Testis (tissue), 3 donors: ENCODE measurements around the gene NUB1. TPM values are rescaled to one million over a fixed set of nuclear protein-coding genes. Genes with fewer than 3 reads are reported as not detected.

ENCODE experiments used
- DNase-seq: peaks from one replicate; pipeline ENCODE4 v3.0.0-alpha.2; 2019
- H3K27ac ChIP-seq, 2 donors: fragments of 200-600 bp; sonication (generic); one replicate each; pipeline ENCODE4 v1.5.1; 2019
- H3K27me3 ChIP-seq: fragments of 200-600 bp; sonication (generic); one replicate; pipeline ENCODE4 v1.5.1; 2019
- H3K36me3 ChIP-seq: fragments of 200-600 bp; sonication (generic); one replicate; pipeline ENCODE4 v1.5.1; 2017; ENCODE audit warnings: low read depth; ENCODE audit errors: missing control alignments
- H3K4me1 ChIP-seq: fragments of 200-600 bp; sonication (generic); one replicate; pipeline ENCODE4 v1.5.1; 2019
- H3K4me3 ChIP-seq, 2 donors: fragments of 200-600 bp; sonication (generic); one replicate each; pipeline ENCODE4 v1.5.1; 2017 to 2019
- H3K9me3 ChIP-seq: fragments of 200-600 bp; sonication (generic); one replicate; pipeline ENCODE4 v1.5.1; 2017
- POLR2A ChIP-seq: fragments of 450-650 bp; IDR thresholded peaks from one replicate; pipeline ENCODE4 v1.6.1; 2017; ENCODE audit warnings: antibody characterized with exemption, mild to moderate bottlenecking, moderate library complexity
- WGBS, 2 donors: methylation state at CpG; one replicate each; pipeline ENCODE4 v1.1.5; 2018; 5-methylcytosine and 5-hydroxymethylcytosine counted together
- intact Hi-C: fragments of 100-400 bp; cut with DNase I; formaldehyde crosslinking; loops from one replicate; pipeline ENCODE4 v1.15.1; 2023; ENCODE audit warnings: low total_unique reads
- polyA plus RNA-seq: library from polyadenylated mRNA; stranded (reverse); fragments of 350-450 nt; fragmentation: Illumina TruSeq; extraction: RNeasy Lipid Tissue Mini Kit (QIAGEN cat#74804); gene quantifications from one replicate; pipeline ENCODE4 v1.2.3, GENCODE V29; 2014; ENCODE audit warnings: low read depth, low replicate concordance; ENCODE audit not compliant: insufficient read depth
- total RNA-seq, 2 donors: library from RNA; depleted of rRNA; stranded (reverse); fragments of >200 nt; gene quantifications; one replicate each; pipeline ENCODE4 v1.2.3, GENCODE V29; 2016
- TF ChIP-seq, protein P1 (sequence below), 3 experiments: fragments of 450-650 bp in 2 of 3; fragments of 200-600 bp in 1 of 3; sonication (generic) in 1 of 3; IDR thresholded peaks; one replicate each; pipeline ENCODE4 v1.5.1; 2016 to 2019; ENCODE audit warnings: antibody characterized with exemption in 3 of 3, mild to moderate bottlenecking in 2 of 3, moderate library complexity in 1 of 3

The NUB1 gene
- total and polyA plus RNA-seq, 3 donors from 2014 or later = 57.9 to 140 (median 59.6) TPM

DNA sequence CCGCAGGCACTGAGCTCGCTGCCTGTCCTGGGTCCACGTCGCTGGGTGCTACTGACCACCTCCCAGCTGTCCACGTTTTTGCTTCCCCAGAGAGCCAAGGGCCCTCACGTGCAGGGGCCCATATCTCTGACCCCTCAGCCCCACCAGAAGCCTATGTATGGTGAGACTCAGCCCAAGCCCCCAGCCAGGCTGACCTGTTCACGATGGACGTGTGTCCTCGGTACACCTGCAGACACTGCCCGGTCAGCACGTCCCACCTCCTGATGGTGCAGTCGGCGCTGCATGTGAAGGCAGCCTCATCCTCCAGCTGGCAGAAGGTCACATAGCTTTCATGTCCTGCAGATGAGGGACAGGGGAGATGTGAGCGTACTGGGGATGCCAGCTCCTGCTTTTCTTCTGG is 58.3 kb downstream of the NUB1 start:
- Histone ChIP-seq H3K4me1 (peaks cover 8% of the 10 kb centered on the region), H3K27me3 (no peaks in the 10 kb centered on the region), H3K27ac (no peak overlapping the region), H3K4me3 (no peak overlapping the region), H3K36me3 (no peaks in the 10 kb centered on the region), H3K9me3 (no peaks in the 10 kb centered on the region)
- TF ChIP-seq, protein P1, sequence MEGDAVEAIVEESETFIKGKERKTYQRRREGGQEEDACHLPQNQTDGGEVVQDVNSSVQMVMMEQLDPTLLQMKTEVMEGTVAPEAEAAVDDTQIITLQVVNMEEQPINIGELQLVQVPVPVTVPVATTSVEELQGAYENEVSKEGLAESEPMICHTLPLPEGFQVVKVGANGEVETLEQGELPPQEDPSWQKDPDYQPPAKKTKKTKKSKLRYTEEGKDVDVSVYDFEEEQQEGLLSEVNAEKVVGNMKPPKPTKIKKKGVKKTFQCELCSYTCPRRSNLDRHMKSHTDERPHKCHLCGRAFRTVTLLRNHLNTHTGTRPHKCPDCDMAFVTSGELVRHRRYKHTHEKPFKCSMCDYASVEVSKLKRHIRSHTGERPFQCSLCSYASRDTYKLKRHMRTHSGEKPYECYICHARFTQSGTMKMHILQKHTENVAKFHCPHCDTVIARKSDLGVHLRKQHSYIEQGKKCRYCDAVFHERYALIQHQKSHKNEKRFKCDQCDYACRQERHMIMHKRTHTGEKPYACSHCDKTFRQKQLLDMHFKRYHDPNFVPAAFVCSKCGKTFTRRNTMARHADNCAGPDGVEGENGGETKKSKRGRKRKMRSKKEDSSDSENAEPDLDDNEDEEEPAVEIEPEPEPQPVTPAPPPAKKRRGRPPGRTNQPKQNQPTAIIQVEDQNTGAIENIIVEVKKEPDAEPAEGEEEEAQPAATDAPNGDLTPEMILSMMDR (IDR thresholded peaks at IDR 0.05) = no peak
- TF ChIP-seq POLR2A = no peak
- intact Hi-C loops = no loop called here
- 92% methylated on average over 13 to 14 of the region's 14 CpGs for whole genome bisulfite sequencing, 2 donors
- no peak for DNase-seq

DNA sequence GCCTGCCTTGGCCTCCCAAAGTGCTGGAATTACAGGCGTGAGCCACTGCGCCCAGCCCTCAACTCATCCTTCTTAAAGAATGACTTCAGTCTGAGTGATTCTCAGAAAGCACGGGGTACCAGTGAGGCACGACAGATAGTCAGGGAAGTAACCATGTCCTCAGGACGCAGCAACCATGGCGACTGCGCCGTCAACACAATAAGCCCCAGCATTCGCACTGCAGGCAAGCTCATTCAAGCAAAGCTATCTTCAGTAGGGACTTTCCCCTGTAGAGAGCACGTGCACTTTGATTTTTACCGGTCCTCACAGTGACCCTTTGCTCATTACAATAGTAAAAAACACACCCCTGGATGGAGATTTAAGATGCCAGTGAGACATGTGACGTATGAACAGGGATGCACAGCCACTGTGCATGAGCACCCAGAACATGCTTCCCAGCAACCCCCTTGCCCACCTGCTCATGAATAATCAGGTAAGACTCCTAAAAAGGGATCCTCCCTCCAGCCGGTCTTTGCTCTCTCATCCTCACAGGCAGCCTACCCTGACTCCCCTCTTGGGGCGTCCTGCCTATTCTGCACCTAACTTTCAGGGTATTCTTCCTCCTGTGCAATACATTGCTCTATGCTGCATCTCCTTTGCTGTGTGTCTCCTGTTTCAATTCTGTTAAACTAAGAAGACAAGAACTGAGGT is 59.2 kb downstream of the NUB1 start:
- no peak for DNase-seq
- intact Hi-C loops = no loop called here
- peaks cover 10% of the 10 kb centered on the region for H3K4me1 ChIP-seq

DNA sequence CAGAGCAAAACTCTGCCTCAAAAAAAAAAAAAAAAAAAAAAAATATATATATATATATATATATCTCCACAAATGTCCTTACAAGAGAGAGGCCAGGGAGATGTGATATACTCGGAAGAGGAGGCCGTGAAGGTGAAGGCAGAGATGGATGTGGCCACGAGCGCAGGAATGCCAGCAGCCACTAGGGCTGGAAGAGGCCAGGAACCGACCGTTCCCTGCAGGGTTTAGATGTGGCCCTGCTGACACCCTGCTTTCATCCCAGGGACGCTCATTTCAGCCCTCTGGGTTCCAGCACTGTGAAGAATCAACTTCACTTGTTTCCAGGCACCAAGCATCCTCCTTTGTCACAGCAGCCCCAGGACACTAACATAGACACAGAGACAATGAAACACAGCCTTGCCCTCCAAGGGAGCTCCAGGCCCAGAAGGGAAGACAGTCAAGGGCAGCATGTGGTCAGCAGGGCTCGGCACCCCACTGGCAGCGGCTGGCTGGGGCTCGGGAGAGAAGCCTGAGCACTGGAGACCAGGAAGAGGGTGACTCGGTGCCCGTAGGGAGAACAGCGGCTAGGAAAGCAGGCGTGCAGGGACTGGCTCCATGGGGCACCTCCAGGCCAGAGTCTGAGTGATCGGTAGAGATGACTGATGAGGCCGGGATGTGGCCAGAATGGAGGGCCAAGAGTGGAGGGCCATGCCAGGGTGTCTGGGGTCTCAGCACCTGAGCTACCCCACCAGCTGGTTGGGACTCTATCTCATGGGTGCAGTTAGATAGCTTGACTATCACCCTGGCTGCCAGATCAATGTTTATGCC is 60.6 kb downstream of the NUB1 start:
- Histone ChIP-seq H3K36me3 (no peaks in the 10 kb centered on the region), H3K27ac (no peak overlapping the region), H3K4me1 (peaks cover 10% of the 10 kb centered on the region), H3K9me3 (no peaks in the 10 kb centered on the region), H3K27me3 (no peaks in the 10 kb centered on the region), H3K4me3 (no peak overlapping the region)
- 92 to 94% methylated on average over 15 to 16 of the region's 16 CpGs for WGBS, 2 donors
- no peak for DNase-seq
- intact Hi-C loops = no loop called here
- TF ChIP-seq, protein P1 (IDR thresholded peaks at IDR 0.05) = no peak
- TF ChIP-seq POLR2A = no peak

More for the DNA sequence above, 59.2 kb downstream of the NUB1 start:
- no peak overlapping the region for H3K27ac ChIP-seq
- no peaks in the 10 kb centered on the region for H3K27me3 ChIP-seq
- H3K36me3 ChIP-seq = no peaks in the 10 kb centered on the region
- WGBS, 2 donors = 83 to 87% methylated on average over 14 of the region's 14 CpGs
- no peaks in the 10 kb centered on the region for H3K9me3 ChIP-seq
- TF ChIP-seq, protein P1 (IDR thresholded peaks at IDR 0.05) = no peak
- no peak for TF ChIP-seq POLR2A
- H3K4me3 ChIP-seq = no peak overlapping the region

DNA sequence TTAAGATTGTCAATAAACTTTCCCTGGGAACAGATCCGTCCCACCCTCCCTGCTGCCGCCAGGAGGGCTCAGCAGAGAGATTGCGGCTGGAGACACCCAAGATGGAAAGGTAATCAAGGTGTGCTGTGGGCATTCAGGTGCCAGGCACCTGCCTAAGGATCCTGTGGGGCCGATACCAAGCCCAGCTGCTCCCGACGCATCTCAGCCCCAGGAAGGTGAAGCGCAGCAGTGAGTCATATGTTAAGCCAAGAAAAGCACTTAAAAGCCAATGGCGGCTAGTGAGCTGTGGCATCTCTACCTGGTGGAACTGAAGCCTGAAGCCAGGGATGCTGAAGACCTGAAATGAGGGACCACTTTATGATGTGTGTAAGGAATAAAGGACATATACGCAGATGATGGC is 62.2 kb downstream of the NUB1 start:
- H3K9me3 ChIP-seq = no peaks in the 10 kb centered on the region
- H3K27me3 ChIP-seq = no peaks in the 10 kb centered on the region
- H3K36me3 ChIP-seq = no peaks in the 10 kb centered on the region
- H3K4me3 ChIP-seq = no peak overlapping the region
- peaks cover 10% of the 10 kb centered on the region for H3K4me1 ChIP-seq
- TF ChIP-seq, protein P1 (IDR thresholded peaks at IDR 0.05) = no peak
- no peak for TF ChIP-seq POLR2A
- peak overlapping the region in 1 of 2 donors; percentile 14 for H3K27ac ChIP-seq
- WGBS, 2 donors = 89 to 92% methylated on average over 9 of the region's 9 CpGs
- DNase-seq = no peak
- intact Hi-C loops = no loop called here
